Fibroblast of lung (primary cell): ENCODE data around the gene PITX2. TPM values are rescaled to one million over a fixed set of nuclear protein-coding genes. Genes with fewer than 3 reads are reported as not detected.

Experiments used
- DNase-seq, 2 donors: peaks; one replicate each; pipeline versions ENCODE4 v3.0.0 to v3.0.0-alpha.2; 2010; ENCODE audit warnings: low read depth in 2 of 2
- H2AFZ ChIP-seq: 2 replicates; pipeline ENCODE4 v1.5.1; 2012; ENCODE audit warnings: low read length, control low read depth, inconsistent platforms
- H3K27ac ChIP-seq: 2 replicates; pipeline ENCODE4 v1.5.1; 2011; ENCODE audit warnings: low read length, control low read depth; ENCODE audit not compliant: insufficient read depth
- H3K27me3 ChIP-seq: 2 replicates; pipeline ENCODE4 v1.5.1; 2011; ENCODE audit warnings: mild to moderate bottlenecking, low read length; ENCODE audit not compliant: control insufficient read depth, insufficient read depth
- H3K36me3 ChIP-seq: 2 replicates; pipeline ENCODE4 v1.5.1; 2011; ENCODE audit warnings: low read length; ENCODE audit not compliant: control insufficient read depth, insufficient read depth
- H3K4me1 ChIP-seq: 2 replicates; pipeline ENCODE4 v1.5.1; 2011; ENCODE audit warnings: low read length; ENCODE audit not compliant: control insufficient read depth, insufficient read depth; ENCODE audit errors: extremely low read depth
- H3K4me2 ChIP-seq: 2 replicates; pipeline ENCODE4 v1.5.1; 2011; ENCODE audit warnings: low read length, control low read depth; ENCODE audit not compliant: insufficient read depth; ENCODE audit errors: extremely low read depth
- H3K4me3 ChIP-seq, 4 experiments: fragments of 200-600 bp in 1 of 4; sonication (generic) in 1 of 4; replicated peaks in 1 of 4; 2 replicates each; pipeline ENCODE4 v1.5.1; 2011 to 2016; ENCODE audit warnings: low read length in 4 of 4, low read depth in 3 of 4, mild to moderate bottlenecking in 3 of 4, control low read depth in 2 of 4, inconsistent platforms in 1 of 4, mixed read lengths in 1 of 4; ENCODE audit not compliant: insufficient read depth in 1 of 4; ENCODE audit errors: control extremely low read depth in 1 of 4
- H3K79me2 ChIP-seq: 2 replicates; pipeline ENCODE4 v1.5.1; 2012; ENCODE audit warnings: mild to moderate bottlenecking, low read length, inconsistent platforms; ENCODE audit not compliant: control insufficient read depth, insufficient read depth
- H3K9ac ChIP-seq: 2 replicates; pipeline ENCODE4 v1.5.1; 2011; ENCODE audit warnings: mild to moderate bottlenecking, low read length, control low read depth; ENCODE audit not compliant: insufficient read depth
- H3K9me3 ChIP-seq: 2 replicates; pipeline ENCODE4 v1.5.1; 2012; ENCODE audit warnings: low read depth, low read length; ENCODE audit not compliant: control insufficient read depth, insufficient read depth
- H4K20me1 ChIP-seq: 2 replicates; pipeline ENCODE4 v1.5.1; 2011; ENCODE audit warnings: low read length; ENCODE audit not compliant: control insufficient read depth, insufficient read depth; ENCODE audit errors: extremely low read depth
- EZH2 ChIP-seq: IDR thresholded peaks from 2 replicates; pipeline ENCODE4 v1.5.1; 2012; ENCODE audit warnings: low read length, control low read depth, mild to moderate bottlenecking; ENCODE audit errors: missing control alignments
- polyA plus RNA-seq, 2 donors: library from polyadenylated mRNA; depleted of rRNA in 1 of 2; stranded (reverse) in 1 of 2; unstranded in 1 of 2; fragments of >200 nt; gene quantifications; 2 replicates each; pipeline ENCODE4 v1.2.1, GENCODE V29; 2011 to 2012; ENCODE audit warnings: missing spikeins in 1 of 2
- total RNA-seq: library from RNA; depleted of rRNA; stranded (reverse); fragments of >200 nt; gene quantifications from 2 replicates; pipeline ENCODE4 v1.2.1, GENCODE V29; 2014
- TF ChIP-seq, protein P1 (sequence below), 2 donors: IDR thresholded peaks in 1 of 2; conservative IDR thresholded peaks in 1 of 2; 1 replicate in 1 of 2; 2 replicates in 1 of 2; pipeline ENCODE4 v1.5.1; 2011 to 2012; ENCODE audit warnings: low read length in 2 of 2, control low read depth in 1 of 2, inconsistent platforms in 1 of 2, low read depth in 1 of 2, mild to moderate bottlenecking in 1 of 2

Gene PITX2
- total and polyA plus RNA-seq, 2 donors (not counting 1 experiment from before 2014, with no cell fraction given) = 0.33 to 0.40 TPM

DNA sequence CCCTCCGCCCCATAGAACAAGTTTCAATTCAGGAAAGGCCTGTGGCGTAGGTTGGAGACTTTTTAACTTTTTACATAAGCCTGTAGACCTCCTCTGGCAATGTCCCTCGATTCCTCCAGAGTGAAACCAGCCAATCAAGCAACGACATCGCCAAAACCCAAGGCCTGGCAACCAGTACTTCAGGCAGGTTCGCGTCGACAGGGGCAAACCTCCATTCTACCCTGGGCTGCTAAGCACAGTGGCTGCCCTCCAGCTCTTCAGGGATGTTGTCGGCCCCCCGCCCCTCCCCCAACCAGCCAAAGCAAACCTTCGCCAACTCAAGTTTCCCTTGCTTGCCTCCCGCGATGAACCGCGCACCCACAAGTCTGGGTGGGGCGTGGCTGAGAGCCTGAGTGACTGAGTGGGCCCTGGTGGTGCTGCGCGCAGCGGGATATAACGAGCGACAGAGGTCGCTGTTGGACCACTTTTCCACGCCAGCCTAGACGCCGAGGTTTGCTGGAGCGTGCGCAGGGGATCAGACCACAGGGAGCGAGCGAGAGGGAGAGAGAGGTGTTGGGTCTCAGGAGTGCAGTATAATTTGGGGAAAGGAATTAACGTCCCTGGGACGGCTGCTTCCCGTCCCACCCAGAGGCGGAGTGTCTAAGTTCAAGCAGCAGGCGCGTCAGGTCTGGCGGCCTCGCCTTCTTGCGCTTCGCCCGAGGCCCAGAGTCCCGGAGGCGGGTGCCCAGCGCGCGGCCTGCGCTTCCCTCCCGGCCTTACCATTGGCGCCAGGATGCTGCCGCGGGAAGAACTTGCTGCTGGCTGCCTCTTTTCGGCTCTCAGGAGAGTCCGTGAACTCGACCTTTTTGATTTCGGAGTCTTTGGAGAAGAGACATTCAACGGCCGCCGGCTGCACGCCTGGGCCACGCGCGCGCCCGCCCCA is 9.0 kb upstream of the PITX2 start:
- Histone ChIP-seq H3K27ac (no peak overlapping the region), H3K9ac (no peak overlapping the region), H3K4me3 (peak overlapping the region in 3 of 4 experiments; percentile 5 to 50 (median 11)), H4K20me1 (no peaks in the 10 kb centered on the region), H3K36me3 (no peaks in the 10 kb centered on the region), H2AFZ (peak overlapping the region; percentile 67), H3K27me3 (peaks cover 79% of the 10 kb centered on the region), H3K9me3 (no peaks in the 10 kb centered on the region), H3K4me1 (peaks cover 4% of the 10 kb centered on the region), H3K79me2 (no peaks in the 10 kb centered on the region), H3K4me2 (peak overlapping the region; percentile 66)
- DNase-seq = peak; percentile 70 to 86
- no peak for TF ChIP-seq EZH2
- TF ChIP-seq, protein P1, sequence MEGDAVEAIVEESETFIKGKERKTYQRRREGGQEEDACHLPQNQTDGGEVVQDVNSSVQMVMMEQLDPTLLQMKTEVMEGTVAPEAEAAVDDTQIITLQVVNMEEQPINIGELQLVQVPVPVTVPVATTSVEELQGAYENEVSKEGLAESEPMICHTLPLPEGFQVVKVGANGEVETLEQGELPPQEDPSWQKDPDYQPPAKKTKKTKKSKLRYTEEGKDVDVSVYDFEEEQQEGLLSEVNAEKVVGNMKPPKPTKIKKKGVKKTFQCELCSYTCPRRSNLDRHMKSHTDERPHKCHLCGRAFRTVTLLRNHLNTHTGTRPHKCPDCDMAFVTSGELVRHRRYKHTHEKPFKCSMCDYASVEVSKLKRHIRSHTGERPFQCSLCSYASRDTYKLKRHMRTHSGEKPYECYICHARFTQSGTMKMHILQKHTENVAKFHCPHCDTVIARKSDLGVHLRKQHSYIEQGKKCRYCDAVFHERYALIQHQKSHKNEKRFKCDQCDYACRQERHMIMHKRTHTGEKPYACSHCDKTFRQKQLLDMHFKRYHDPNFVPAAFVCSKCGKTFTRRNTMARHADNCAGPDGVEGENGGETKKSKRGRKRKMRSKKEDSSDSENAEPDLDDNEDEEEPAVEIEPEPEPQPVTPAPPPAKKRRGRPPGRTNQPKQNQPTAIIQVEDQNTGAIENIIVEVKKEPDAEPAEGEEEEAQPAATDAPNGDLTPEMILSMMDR (conservative IDR thresholded peaks at IDR 0.05 in 1 of 2, IDR thresholded peaks at IDR 0.05 in 1 of 2; ENCODE audit: low read depth in 1 of 2, low read length in 2 of 2) = peak; percentile 79 to 89

DNA sequence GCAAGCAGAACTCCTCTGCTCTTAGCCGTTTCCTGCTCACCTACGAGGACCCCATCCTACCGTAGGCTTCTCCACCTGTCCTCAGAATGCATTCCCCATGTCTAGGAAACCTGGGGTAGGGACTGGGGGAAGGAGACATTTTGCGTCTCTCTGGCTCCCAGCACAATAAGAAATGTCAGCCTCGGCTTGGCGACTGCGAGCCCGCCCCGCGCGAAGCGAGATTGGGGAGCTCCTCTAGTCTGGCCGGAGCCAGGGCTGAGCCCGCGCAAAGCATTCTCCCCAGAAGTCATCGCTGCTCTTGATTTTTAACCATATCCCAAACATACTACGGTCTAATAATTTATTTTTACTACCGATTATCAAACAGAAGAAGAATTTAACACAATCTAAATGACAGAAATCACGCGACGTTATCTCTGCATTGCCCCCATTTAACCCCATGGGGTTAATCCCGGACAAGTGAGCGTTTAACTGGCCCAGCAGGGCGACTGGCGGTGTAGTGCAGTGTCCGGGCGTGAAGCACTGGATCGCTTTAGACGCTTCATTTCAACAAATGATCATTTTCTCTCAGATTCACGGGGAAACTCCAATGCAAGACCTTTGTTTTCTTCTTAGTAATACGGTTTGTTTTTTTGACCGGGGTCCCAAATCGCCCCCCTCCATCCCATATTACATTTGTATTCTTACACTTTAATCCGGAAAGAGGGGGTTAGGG is 8.0 kb upstream of the PITX2 start:
- Histone ChIP-seq H3K79me2 (no peaks in the 10 kb centered on the region), H3K27ac (no peak overlapping the region), H4K20me1 (no peaks in the 10 kb centered on the region), H3K9me3 (no peaks in the 10 kb centered on the region), H3K4me1 (peaks cover 4% of the 10 kb centered on the region), H3K4me2 (peak overlapping the region; percentile 15), H3K9ac (no peak overlapping the region), H3K27me3 (peaks cover 77% of the 10 kb centered on the region), H2AFZ (no peak overlapping the region), H3K36me3 (no peaks in the 10 kb centered on the region), H3K4me3 (no peak overlapping the region)
- DNase-seq = no peak
- TF ChIP-seq EZH2 = peak; percentile 77
- TF ChIP-seq, protein P1 (conservative IDR thresholded peaks at IDR 0.05 in 1 of 2, IDR thresholded peaks at IDR 0.05 in 1 of 2; ENCODE audit: low read depth in 1 of 2, low read length in 2 of 2) = no peak
